ENCODE results near the gene SARS1.

SARS1 gene

DNA sequence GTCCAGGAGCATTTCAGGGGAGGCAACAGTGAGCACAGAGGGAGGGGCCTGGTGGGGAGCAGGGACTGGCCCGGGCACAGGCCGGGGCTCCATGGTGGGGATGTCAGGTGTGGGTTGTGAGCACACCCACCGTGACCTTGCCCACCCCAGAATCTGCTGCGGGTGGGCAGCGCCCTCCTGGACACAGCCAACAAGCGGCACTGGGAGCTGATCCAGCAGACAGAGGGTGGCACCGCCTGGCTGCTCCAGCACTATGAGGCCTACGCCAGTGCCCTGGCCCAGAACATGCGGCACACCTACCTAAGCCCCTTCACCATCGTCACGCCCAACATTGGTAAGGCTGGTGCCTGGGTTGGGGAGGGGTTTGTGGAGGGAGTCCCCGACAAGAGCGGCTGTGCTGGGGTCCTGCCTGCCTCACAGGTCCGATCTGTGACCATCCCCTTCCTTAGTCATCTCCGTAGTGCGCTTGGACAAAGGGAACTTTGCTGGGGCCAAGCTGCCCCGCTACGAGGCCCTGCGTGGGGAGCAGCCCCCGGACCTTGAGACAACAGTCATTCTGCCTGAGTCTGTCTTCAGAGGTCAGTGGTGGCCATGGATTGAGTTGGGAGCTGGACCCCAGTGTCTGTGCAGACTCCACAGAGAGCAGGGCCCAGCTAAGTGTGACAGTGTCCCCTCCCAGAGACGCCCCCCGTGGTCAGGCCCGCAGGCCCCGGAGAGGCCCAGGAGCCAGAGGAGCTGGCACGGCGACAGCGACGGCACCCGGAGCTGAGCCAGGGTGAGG is 54.9 kb downstream of the SARS1 start:
- H3K27ac ChIP-seq (ENCODE audit: low read depth in 2 of 2, low read length in 2 of 2) = no peak overlapping the region
- no peaks in the 10 kb centered on the region for H3K27me3 ChIP-seq (ENCODE audit: control insufficient read depth in 2 of 2, insufficient read depth in 2 of 2, low read length in 2 of 2)
- H3K36me3 ChIP-seq (ENCODE audit: control insufficient read depth in 2 of 2, insufficient read depth in 2 of 2, low read length in 2 of 2) = no peaks in the 10 kb centered on the region
- no peak overlapping the region for H3K4me3 ChIP-seq (ENCODE audit: low read length in 2 of 2)
- H3K9me3 ChIP-seq (ENCODE audit: control insufficient read depth in 2 of 2, low read length in 2 of 2) = no peaks in the 10 kb centered on the region
- H3K4me1 ChIP-seq (ENCODE audit: control insufficient read depth in 2 of 2, insufficient read depth in 2 of 2, low read length in 2 of 2) = no peaks in the 10 kb centered on the region
- H3K9ac ChIP-seq (ENCODE audit: low read depth in 1 of 2, low read length in 2 of 2) = no peak overlapping the region

DNA sequence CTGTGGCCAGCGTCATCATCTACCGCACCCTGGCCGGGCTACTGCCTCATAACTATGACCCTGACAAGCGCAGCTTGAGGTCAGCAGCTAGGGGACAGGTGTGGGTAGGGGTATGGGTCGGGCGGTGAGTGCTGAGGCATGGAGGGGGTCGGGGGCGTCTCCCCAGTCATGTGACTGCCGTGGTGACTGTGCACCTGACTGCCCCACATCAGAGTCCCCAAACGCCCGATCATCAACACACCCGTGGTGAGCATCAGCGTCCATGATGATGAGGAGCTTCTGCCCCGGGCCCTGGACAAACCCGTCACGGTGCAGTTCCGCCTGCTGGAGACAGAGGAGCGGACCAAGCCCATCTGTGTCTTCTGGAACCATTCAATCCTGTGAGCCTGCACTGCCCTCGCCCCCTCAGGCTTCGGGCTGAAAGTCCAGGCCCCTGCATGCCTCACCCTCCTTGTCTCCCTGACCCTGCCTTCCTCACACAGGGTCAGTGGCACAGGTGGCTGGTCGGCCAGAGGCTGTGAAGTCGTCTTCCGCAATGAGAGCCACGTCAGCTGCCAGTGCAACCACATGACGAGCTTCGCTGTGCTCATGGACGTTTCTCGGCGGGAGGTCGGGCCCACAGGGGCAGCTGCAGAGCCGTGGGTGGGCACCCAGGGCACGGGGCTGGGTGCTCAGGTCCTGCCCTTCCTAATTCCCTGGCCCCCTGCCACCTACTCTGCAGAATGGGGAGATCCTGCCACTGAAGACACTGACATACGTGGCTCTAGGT is 55.7 kb downstream of the SARS1 start:
- H3K36me3 ChIP-seq (ENCODE audit: control insufficient read depth in 2 of 2, insufficient read depth in 2 of 2, low read length in 2 of 2) = no peaks in the 10 kb centered on the region

DNA sequence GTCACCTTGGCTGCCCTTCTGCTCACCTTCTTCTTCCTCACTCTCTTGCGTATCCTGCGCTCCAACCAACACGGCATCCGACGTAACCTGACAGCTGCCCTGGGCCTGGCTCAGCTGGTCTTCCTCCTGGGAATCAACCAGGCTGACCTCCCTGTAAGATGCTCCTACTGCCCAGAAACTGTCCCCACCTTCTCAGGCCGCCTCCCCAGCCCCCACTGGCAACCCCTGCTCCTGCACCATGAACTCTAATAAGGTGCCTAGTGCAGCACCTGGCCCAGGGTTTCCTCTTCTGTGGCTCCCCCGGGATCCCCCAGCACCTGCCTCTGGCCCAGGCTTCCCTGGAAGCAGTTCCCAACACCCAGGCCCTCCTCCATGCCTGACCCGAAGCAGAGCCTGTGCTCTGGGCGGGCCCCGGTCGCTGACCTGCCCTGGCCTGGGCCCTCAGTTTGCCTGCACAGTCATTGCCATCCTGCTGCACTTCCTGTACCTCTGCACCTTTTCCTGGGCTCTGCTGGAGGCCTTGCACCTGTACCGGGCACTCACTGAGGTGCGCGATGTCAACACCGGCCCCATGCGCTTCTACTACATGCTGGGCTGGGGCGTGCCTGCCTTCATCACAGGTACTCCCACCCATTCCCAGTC is 56.4 kb downstream of the SARS1 start:
- Histone ChIP-seq H3K27ac (ENCODE audit: low read depth in 2 of 2, low read length in 2 of 2) (no peak overlapping the region), H3K9me3 (ENCODE audit: control insufficient read depth in 2 of 2, low read length in 2 of 2) (no peaks in the 10 kb centered on the region), H3K9ac (ENCODE audit: low read depth in 1 of 2, low read length in 2 of 2) (no peak overlapping the region), H3K4me1 (ENCODE audit: control insufficient read depth in 2 of 2, insufficient read depth in 2 of 2, low read length in 2 of 2) (peaks cover 7 to 8% of the 10 kb centered on the region in 2 donors), H3K4me3 (ENCODE audit: low read length in 2 of 2) (no peak overlapping the region), H3K36me3 (ENCODE audit: control insufficient read depth in 2 of 2, insufficient read depth in 2 of 2, low read length in 2 of 2) (no peaks in the 10 kb centered on the region), H3K27me3 (ENCODE audit: control insufficient read depth in 2 of 2, insufficient read depth in 2 of 2, low read length in 2 of 2) (no peaks in the 10 kb centered on the region)

More for the DNA sequence above, 55.7 kb downstream of the SARS1 start:
- no peak overlapping the region for H3K9ac ChIP-seq (ENCODE audit: low read depth in 1 of 2, low read length in 2 of 2)
- peaks cover 0 to 1% of the 10 kb centered on the region in 2 donors for H3K4me1 ChIP-seq (ENCODE audit: control insufficient read depth in 2 of 2, insufficient read depth in 2 of 2, low read length in 2 of 2)
- H3K27me3 ChIP-seq (ENCODE audit: control insufficient read depth in 2 of 2, insufficient read depth in 2 of 2, low read length in 2 of 2) = no peaks in the 10 kb centered on the region
- no peak overlapping the region for H3K4me3 ChIP-seq (ENCODE audit: low read length in 2 of 2)
- no peaks in the 10 kb centered on the region for H3K9me3 ChIP-seq (ENCODE audit: control insufficient read depth in 2 of 2, low read length in 2 of 2)
- H3K27ac ChIP-seq (ENCODE audit: low read depth in 2 of 2, low read length in 2 of 2) = no peak overlapping the region

DNA sequence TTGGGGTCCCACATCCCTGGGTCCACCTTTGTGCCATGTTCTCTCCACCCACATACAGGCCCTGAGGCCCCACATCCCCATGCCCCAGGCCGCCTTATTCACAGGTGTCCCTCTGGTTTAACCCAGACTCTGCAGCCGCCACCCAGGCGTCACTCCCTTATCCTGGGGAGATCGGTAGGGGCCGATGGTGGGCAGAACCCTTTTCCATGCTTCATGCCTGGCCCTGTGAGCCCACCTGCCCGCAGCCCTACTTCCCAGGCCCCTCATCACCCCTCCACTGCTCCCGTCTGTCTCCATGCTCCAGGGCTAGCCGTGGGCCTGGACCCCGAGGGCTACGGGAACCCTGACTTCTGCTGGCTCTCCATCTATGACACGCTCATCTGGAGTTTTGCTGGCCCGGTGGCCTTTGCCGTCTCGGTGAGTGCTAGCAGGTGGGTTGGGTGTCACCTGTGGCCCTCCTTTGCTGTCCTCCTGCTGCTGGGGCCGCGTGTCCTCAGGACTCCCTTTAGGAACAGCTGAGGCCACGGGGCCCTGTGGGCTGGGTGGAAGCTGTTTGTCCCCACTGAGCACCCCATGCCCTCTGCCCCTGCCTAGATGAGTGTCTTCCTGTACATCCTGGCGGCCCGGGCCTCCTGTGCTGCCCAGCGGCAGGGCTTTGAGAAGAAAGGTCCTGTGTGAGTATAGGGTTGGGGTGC is 57.1 kb downstream of the SARS1 start:
- Histone ChIP-seq H3K9me3 (ENCODE audit: control insufficient read depth in 2 of 2, low read length in 2 of 2) (no peaks in the 10 kb centered on the region), H3K4me1 (ENCODE audit: control insufficient read depth in 2 of 2, insufficient read depth in 2 of 2, low read length in 2 of 2) (peaks cover 7 to 10% of the 10 kb centered on the region in 2 donors), H3K9ac (ENCODE audit: low read depth in 1 of 2, low read length in 2 of 2) (no peak overlapping the region), H3K36me3 (ENCODE audit: control insufficient read depth in 2 of 2, insufficient read depth in 2 of 2, low read length in 2 of 2) (no peaks in the 10 kb centered on the region), H3K27ac (ENCODE audit: low read depth in 2 of 2, low read length in 2 of 2) (no peak overlapping the region), H3K27me3 (ENCODE audit: control insufficient read depth in 2 of 2, insufficient read depth in 2 of 2, low read length in 2 of 2) (no peaks in the 10 kb centered on the region), H3K4me3 (ENCODE audit: low read length in 2 of 2) (no peak overlapping the region)

DNA sequence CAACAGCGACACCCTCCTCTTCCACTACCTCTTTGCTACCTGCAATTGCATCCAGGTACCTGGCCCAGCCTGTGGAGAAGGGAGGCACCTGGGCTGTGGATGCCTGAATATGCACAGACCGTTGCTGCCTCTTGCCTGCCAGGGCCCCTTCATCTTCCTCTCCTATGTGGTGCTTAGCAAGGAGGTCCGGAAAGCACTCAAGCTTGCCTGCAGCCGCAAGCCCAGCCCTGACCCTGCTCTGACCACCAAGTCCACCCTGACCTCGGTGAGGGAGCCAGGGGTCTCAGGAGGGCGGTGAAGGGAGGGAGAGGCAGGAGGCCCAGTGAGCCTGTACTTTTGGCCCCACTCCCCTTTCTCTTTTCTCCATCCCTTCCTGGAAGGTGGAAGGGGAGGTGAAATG is 57.7 kb downstream of the SARS1 start:
- Histone ChIP-seq H3K27me3 (ENCODE audit: control insufficient read depth in 2 of 2, insufficient read depth in 2 of 2, low read length in 2 of 2) (no peaks in the 10 kb centered on the region), H3K4me3 (ENCODE audit: low read length in 2 of 2) (no peak overlapping the region), H3K4me1 (ENCODE audit: control insufficient read depth in 2 of 2, insufficient read depth in 2 of 2, low read length in 2 of 2) (peaks cover 7 to 10% of the 10 kb centered on the region in 2 donors), H3K27ac (ENCODE audit: low read depth in 2 of 2, low read length in 2 of 2) (no peak overlapping the region), H3K36me3 (ENCODE audit: control insufficient read depth in 2 of 2, insufficient read depth in 2 of 2, low read length in 2 of 2) (no peaks in the 10 kb centered on the region), H3K9ac (ENCODE audit: low read depth in 1 of 2, low read length in 2 of 2) (no peak overlapping the region), H3K9me3 (ENCODE audit: control insufficient read depth in 2 of 2, low read length in 2 of 2) (no peaks in the 10 kb centered on the region)

DNA sequence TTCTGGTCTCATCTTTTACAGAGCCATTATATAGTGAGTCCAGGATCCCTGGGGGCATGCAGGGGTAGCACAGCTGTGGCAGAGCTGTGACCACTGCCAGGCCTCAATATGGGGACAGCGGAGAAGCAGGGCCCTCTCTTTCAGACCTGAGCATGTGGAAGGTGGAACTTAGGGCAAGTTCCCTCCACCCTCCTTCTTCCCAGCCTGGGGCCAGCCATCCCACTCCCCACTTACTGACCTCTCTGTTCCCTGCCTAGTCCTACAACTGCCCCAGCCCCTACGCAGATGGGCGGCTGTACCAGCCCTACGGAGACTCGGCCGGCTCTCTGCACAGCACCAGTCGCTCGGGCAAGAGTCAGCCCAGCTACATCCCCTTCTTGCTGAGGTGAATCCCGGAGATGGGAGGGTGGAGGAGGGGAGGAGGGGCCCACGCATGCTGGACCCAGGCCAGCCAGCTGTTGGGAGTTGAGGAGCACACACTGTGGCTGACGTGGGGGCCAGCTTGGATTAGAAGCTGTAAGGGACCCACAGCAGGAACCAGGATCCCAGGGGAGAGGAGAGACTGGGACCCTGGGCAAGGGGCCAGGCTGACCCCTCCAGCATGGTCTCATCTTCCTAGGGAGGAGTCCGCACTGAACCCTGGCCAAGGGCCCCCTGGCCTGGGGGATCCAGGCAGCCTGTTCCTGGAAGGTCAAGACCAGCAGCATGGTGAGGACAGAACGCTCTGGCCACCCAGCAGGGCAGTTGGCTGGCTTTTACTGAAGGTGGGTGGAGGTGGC is 58.5 kb downstream of the SARS1 start:
- Histone ChIP-seq H3K9ac (ENCODE audit: low read depth in 1 of 2, low read length in 2 of 2) (no peak overlapping the region), H3K4me3 (ENCODE audit: low read length in 2 of 2) (no peak overlapping the region), H3K9me3 (ENCODE audit: control insufficient read depth in 2 of 2, low read length in 2 of 2) (no peaks in the 10 kb centered on the region), H3K27ac (ENCODE audit: low read depth in 2 of 2, low read length in 2 of 2) (no peak overlapping the region), H3K4me1 (ENCODE audit: control insufficient read depth in 2 of 2, insufficient read depth in 2 of 2, low read length in 2 of 2) (peaks cover 10 to 16% of the 10 kb centered on the region in 2 donors), H3K36me3 (ENCODE audit: control insufficient read depth in 2 of 2, insufficient read depth in 2 of 2, low read length in 2 of 2) (no peaks in the 10 kb centered on the region), H3K27me3 (ENCODE audit: control insufficient read depth in 2 of 2, insufficient read depth in 2 of 2, low read length in 2 of 2) (no peaks in the 10 kb centered on the region)

DNA sequence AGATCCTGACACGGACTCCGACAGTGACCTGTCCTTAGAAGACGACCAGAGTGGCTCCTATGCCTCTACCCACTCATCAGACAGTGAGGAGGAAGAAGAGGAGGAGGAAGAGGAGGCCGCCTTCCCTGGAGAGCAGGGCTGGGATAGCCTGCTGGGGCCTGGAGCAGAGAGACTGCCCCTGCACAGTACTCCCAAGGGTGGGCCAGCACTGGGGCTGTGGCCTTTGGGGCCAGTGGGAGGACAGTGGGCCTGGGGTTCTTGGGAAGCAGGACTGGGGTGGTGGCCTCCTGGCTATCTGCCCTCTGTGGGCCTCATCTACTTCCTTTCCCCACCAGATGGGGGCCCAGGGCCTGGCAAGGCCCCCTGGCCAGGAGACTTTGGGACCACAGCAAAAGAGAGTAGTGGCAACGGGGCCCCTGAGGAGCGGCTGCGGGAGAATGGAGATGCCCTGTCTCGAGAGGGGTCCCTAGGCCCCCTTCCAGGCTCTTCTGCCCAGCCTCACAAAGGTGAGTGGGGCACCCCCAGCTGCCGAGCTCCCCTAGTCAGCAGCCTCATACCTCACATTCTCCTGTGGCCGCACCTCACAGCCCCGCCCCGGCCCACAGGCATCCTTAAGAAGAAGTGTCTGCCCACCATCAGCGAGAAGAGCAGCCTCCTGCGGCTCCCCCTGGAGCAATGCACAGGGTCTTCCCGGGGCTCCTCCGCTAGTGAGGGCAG is 59.3 kb downstream of the SARS1 start:
- H3K4me1 ChIP-seq (ENCODE audit: control insufficient read depth in 2 of 2, insufficient read depth in 2 of 2, low read length in 2 of 2) = peaks cover 18 to 24% of the 10 kb centered on the region in 2 donors
- H3K36me3 ChIP-seq (ENCODE audit: control insufficient read depth in 2 of 2, insufficient read depth in 2 of 2, low read length in 2 of 2) = no peaks in the 10 kb centered on the region
- H3K27me3 ChIP-seq (ENCODE audit: control insufficient read depth in 2 of 2, insufficient read depth in 2 of 2, low read length in 2 of 2) = no peaks in the 10 kb centered on the region
- H3K4me3 ChIP-seq (ENCODE audit: low read length in 2 of 2) = no peak overlapping the region
- no peaks in the 10 kb centered on the region for H3K9me3 ChIP-seq (ENCODE audit: control insufficient read depth in 2 of 2, low read length in 2 of 2)
- H3K9ac ChIP-seq (ENCODE audit: low read depth in 1 of 2, low read length in 2 of 2) = no peak overlapping the region
- no peak overlapping the region for H3K27ac ChIP-seq (ENCODE audit: low read depth in 2 of 2, low read length in 2 of 2)

DNA sequence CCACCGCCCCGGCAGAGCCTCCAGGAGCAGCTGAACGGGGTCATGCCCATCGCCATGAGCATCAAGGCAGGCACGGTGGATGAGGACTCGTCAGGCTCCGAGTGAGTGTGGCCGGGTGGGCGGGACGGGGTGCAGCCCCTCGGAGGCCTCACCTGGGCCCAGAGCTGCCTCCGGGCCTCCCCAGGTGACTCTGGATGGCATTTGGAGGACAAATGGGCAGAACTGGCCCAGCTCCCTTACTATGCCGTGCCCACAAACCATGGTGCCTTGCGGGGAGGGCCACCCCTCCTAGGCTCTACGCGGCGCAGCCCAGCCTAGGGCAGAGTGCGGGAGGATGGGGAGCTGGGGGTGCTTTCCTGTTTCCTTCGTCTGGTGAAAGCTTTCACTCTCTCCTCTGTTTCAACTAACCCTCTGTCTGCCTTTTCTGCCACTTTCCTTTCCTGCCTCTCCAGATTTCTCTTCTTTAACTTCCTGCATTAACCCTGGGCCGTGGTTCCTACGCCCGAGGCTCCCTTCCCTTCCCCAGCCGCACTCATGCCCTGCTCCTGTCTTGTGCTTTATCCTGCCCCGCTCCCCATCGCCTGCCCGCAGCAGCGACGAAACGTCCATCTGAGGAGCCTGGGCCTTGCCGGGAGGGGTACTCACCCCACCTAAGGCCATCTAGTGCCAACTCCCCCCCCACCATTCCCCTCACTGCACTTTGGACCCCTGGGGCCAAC is 60.0 kb downstream of the SARS1 start:
- no peaks in the 10 kb centered on the region for H3K36me3 ChIP-seq (ENCODE audit: control insufficient read depth in 2 of 2, insufficient read depth in 2 of 2, low read length in 2 of 2)
- no peak overlapping the region for H3K9ac ChIP-seq (ENCODE audit: low read depth in 1 of 2, low read length in 2 of 2)
- H3K27me3 ChIP-seq (ENCODE audit: control insufficient read depth in 2 of 2, insufficient read depth in 2 of 2, low read length in 2 of 2) = no peaks in the 10 kb centered on the region
- H3K4me3 ChIP-seq (ENCODE audit: low read length in 2 of 2) = no peak overlapping the region
- no peak overlapping the region for H3K27ac ChIP-seq (ENCODE audit: low read depth in 2 of 2, low read length in 2 of 2)
- no peaks in the 10 kb centered on the region for H3K9me3 ChIP-seq (ENCODE audit: control insufficient read depth in 2 of 2, low read length in 2 of 2)
- H3K4me1 ChIP-seq (ENCODE audit: control insufficient read depth in 2 of 2, insufficient read depth in 2 of 2, low read length in 2 of 2) = peaks cover 19 to 24% of the 10 kb centered on the region in 2 donors

Data from mucosa of rectum (tissue), 2 donors.